Measurements from ENCODE around the gene CHAC2.
"Not testable (repeated sequence)": the region's sequence is repeated elsewhere in the genome, so short reads cannot be mapped to it uniquely, and the experiment has no call there.

CHAC2 gene

GRCh38 chr2:53793821-53794220 is 26.2 kb downstream of the CHAC2 start:
- H3K36me3 ChIP-seq (ENCODE audit: control insufficient read depth, insufficient read depth, low read length) = peaks cover 35% of the 10 kb centered on the region
- H3K4me3 ChIP-seq (ENCODE audit: extremely low read depth, insufficient read depth, low read length, poor library complexity, severe bottlenecking) = no peak overlapping the region
- no peaks in the 10 kb centered on the region for H3K4me1 ChIP-seq (ENCODE audit: control insufficient read depth, insufficient read depth, low read length, poor library complexity, severe bottlenecking)
- no peak overlapping the region for H3K27ac ChIP-seq (ENCODE audit: low read depth, low read length, severe bottlenecking)
- H3K9me3 ChIP-seq (ENCODE audit: control insufficient read depth, low read length) = no peaks in the 10 kb centered on the region
- WGBS, 2 experiments (ENCODE audit: insufficient coverage in 2 of 2) = 100% methylated on average over 1 of the region's 3 CpGs; no CpG with 5 or more reads in 1 of the 2 experiments

GRCh38 chr2:53801547-53801946 is 33.9 kb downstream of the CHAC2 start:
- H3K4me3 ChIP-seq (ENCODE audit: extremely low read depth, insufficient read depth, low read length, poor library complexity, severe bottlenecking) = no peak overlapping the region
- no peaks in the 10 kb centered on the region for H3K9me3 ChIP-seq (ENCODE audit: control insufficient read depth, low read length)
- no peak overlapping the region for H3K27ac ChIP-seq (ENCODE audit: low read depth, low read length, severe bottlenecking)
- H3K4me1 ChIP-seq (ENCODE audit: control insufficient read depth, insufficient read depth, low read length, poor library complexity, severe bottlenecking) = no peaks in the 10 kb centered on the region
- H3K36me3 ChIP-seq (ENCODE audit: control insufficient read depth, insufficient read depth, low read length) = peaks cover 54% of the 10 kb centered on the region

GRCh38 chr2:53802617-53803151 is 35.1 kb downstream of the CHAC2 start:
- H3K4me3 ChIP-seq (ENCODE audit: extremely low read depth, insufficient read depth, low read length, poor library complexity, severe bottlenecking) = no peak overlapping the region
- no peaks in the 10 kb centered on the region for H3K9me3 ChIP-seq (ENCODE audit: control insufficient read depth, low read length)
- no peak overlapping the region for H3K27ac ChIP-seq (ENCODE audit: low read depth, low read length, severe bottlenecking)
- WGBS, 2 experiments (ENCODE audit: insufficient coverage in 2 of 2) = 83 to 85% methylated on average over 6 of the region's 7 CpGs
- H3K36me3 ChIP-seq (ENCODE audit: control insufficient read depth, insufficient read depth, low read length) = peaks cover 55% of the 10 kb centered on the region
- no peaks in the 10 kb centered on the region for H3K4me1 ChIP-seq (ENCODE audit: control insufficient read depth, insufficient read depth, low read length, poor library complexity, severe bottlenecking)

- no peak overlapping the region for H3K4me3 ChIP-seq (ENCODE audit: extremely low read depth, insufficient read depth, low read length, poor library complexity, severe bottlenecking)
- 83% methylated on average over 1 of the region's 3 CpGs; no CpG with 5 or more reads in 1 of the 2 experiments for WGBS, 2 experiments (ENCODE audit: insufficient coverage in 2 of 2)
- H3K27ac ChIP-seq (ENCODE audit: low read depth, low read length, severe bottlenecking) = no peak overlapping the region
- H3K4me1 ChIP-seq (ENCODE audit: control insufficient read depth, insufficient read depth, low read length, poor library complexity, severe bottlenecking) = no peaks in the 10 kb centered on the region
- no peaks in the 10 kb centered on the region for H3K9me3 ChIP-seq (ENCODE audit: control insufficient read depth, low read length)
- peaks cover 76% of the 10 kb centered on the region for H3K36me3 ChIP-seq (ENCODE audit: control insufficient read depth, insufficient read depth, low read length)
Measured at GRCh38 chr2:53811601-53812000, 44.0 kb downstream of the CHAC2 start.

- no peak overlapping the region for H3K4me3 ChIP-seq (ENCODE audit: extremely low read depth, insufficient read depth, low read length, poor library complexity, severe bottlenecking)
- no peak overlapping the region for H3K27ac ChIP-seq (ENCODE audit: low read depth, low read length, severe bottlenecking)
- H3K36me3 ChIP-seq (ENCODE audit: control insufficient read depth, insufficient read depth, low read length) = peaks cover 71% of the 10 kb centered on the region
- no peaks in the 10 kb centered on the region for H3K4me1 ChIP-seq (ENCODE audit: control insufficient read depth, insufficient read depth, low read length, poor library complexity, severe bottlenecking)
- H3K9me3 ChIP-seq (ENCODE audit: control insufficient read depth, low read length) = no peaks in the 10 kb centered on the region
Measured at GRCh38 chr2:53813151-53813550, 45.5 kb downstream of the CHAC2 start.

- H3K4me3 ChIP-seq (ENCODE audit: extremely low read depth, insufficient read depth, low read length, poor library complexity, severe bottlenecking) = no peak overlapping the region
- 92 to 100% methylated on average over 3 of the region's 3 CpGs for WGBS, 2 experiments (ENCODE audit: insufficient coverage in 2 of 2)
- H3K27ac ChIP-seq (ENCODE audit: low read depth, low read length, severe bottlenecking) = no peak overlapping the region
- H3K36me3 ChIP-seq (ENCODE audit: control insufficient read depth, insufficient read depth, low read length) = peaks cover 46% of the 10 kb centered on the region
- no peaks in the 10 kb centered on the region for H3K4me1 ChIP-seq (ENCODE audit: control insufficient read depth, insufficient read depth, low read length, poor library complexity, severe bottlenecking)
- no peaks in the 10 kb centered on the region for H3K9me3 ChIP-seq (ENCODE audit: control insufficient read depth, low read length)
Measured at GRCh38 chr2:53818854-53819435, 51.3 kb downstream of the CHAC2 start.

GRCh38 chr2:53819634-53820033 is 52.0 kb downstream of the CHAC2 start:
- Histone ChIP-seq H3K27ac (ENCODE audit: low read depth, low read length, severe bottlenecking) (no peak overlapping the region), H3K9me3 (ENCODE audit: control insufficient read depth, low read length) (no peaks in the 10 kb centered on the region), H3K36me3 (ENCODE audit: control insufficient read depth, insufficient read depth, low read length) (peaks cover 44% of the 10 kb centered on the region), H3K4me3 (ENCODE audit: extremely low read depth, insufficient read depth, low read length, poor library complexity, severe bottlenecking) (no peak overlapping the region), H3K4me1 (ENCODE audit: control insufficient read depth, insufficient read depth, low read length, poor library complexity, severe bottlenecking) (no peaks in the 10 kb centered on the region)
- WGBS, 2 experiments (ENCODE audit: insufficient coverage in 2 of 2) = 83% methylated on average over 1 of the region's 4 CpGs

- 89 to 97% methylated on average over 4 to 5 of the region's 9 CpGs for WGBS, 2 experiments (ENCODE audit: insufficient coverage in 2 of 2)
- H3K36me3 ChIP-seq (ENCODE audit: control insufficient read depth, insufficient read depth, low read length) = peaks cover 40% of the 10 kb centered on the region
- no peak overlapping the region for H3K27ac ChIP-seq (ENCODE audit: low read depth, low read length, severe bottlenecking)
- H3K4me1 ChIP-seq (ENCODE audit: control insufficient read depth, insufficient read depth, low read length, poor library complexity, severe bottlenecking) = no peaks in the 10 kb centered on the region
- H3K4me3 ChIP-seq (ENCODE audit: extremely low read depth, insufficient read depth, low read length, poor library complexity, severe bottlenecking) = no peak overlapping the region
- no peaks in the 10 kb centered on the region for H3K9me3 ChIP-seq (ENCODE audit: control insufficient read depth, low read length)
Measured at GRCh38 chr2:53820048-53820447, 52.4 kb downstream of the CHAC2 start.

GRCh38 chr2:53820711-53821110 is 53.1 kb downstream of the CHAC2 start:
- WGBS, 2 experiments (ENCODE audit: insufficient coverage in 2 of 2) = 89 to 94% methylated on average over 2 to 3 of the region's 4 CpGs

GRCh38 chr2:53821810-53822209 is 54.2 kb downstream of the CHAC2 start:
- Histone ChIP-seq H3K27ac (ENCODE audit: low read depth, low read length, severe bottlenecking) (no peak overlapping the region), H3K4me1 (ENCODE audit: control insufficient read depth, insufficient read depth, low read length, poor library complexity, severe bottlenecking) (no peaks in the 10 kb centered on the region), H3K9me3 (ENCODE audit: control insufficient read depth, low read length) (no peaks in the 10 kb centered on the region), H3K36me3 (ENCODE audit: control insufficient read depth, insufficient read depth, low read length) (peaks cover 27% of the 10 kb centered on the region), H3K4me3 (ENCODE audit: extremely low read depth, insufficient read depth, low read length, poor library complexity, severe bottlenecking) (no peak overlapping the region)
- WGBS, 2 experiments (ENCODE audit: insufficient coverage in 2 of 2) = 89 to 95% methylated on average over 5 of the region's 6 CpGs

More at GRCh38 chr2:53820711-53821110, 53.1 kb downstream of the CHAC2 start:
- Histone ChIP-seq H3K4me3 (ENCODE audit: extremely low read depth, insufficient read depth, low read length, poor library complexity, severe bottlenecking) (no peak overlapping the region), H3K4me1 (ENCODE audit: control insufficient read depth, insufficient read depth, low read length, poor library complexity, severe bottlenecking) (no peaks in the 10 kb centered on the region), H3K36me3 (ENCODE audit: control insufficient read depth, insufficient read depth, low read length) (peaks cover 35% of the 10 kb centered on the region), H3K9me3 (ENCODE audit: control insufficient read depth, low read length) (no peaks in the 10 kb centered on the region), H3K27ac (ENCODE audit: low read depth, low read length, severe bottlenecking) (no peak overlapping the region)

- H3K4me3 ChIP-seq (ENCODE audit: extremely low read depth, insufficient read depth, low read length, poor library complexity, severe bottlenecking); H3K4me1 ChIP-seq (ENCODE audit: control insufficient read depth, insufficient read depth, low read length, poor library complexity, severe bottlenecking); H3K9me3 ChIP-seq (ENCODE audit: control insufficient read depth, low read length); H3K27ac ChIP-seq (ENCODE audit: low read depth, low read length, severe bottlenecking): not testable (repeated sequence)
- peaks cover 15% of the 10 kb centered on the region for H3K36me3 ChIP-seq (ENCODE audit: control insufficient read depth, insufficient read depth, low read length)
- 92 to 100% methylated on average over 2 to 6 of the region's 9 CpGs for WGBS, 2 experiments (ENCODE audit: insufficient coverage in 2 of 2)
Measured at GRCh38 chr2:53823639-53824038, 56.0 kb downstream of the CHAC2 start.
